CD4-positive, alpha-beta T cell treated with Interleukin-17A for 1 hour (primary cell): ENCODE measurements around the gene NUTM1.

Experiments used
- DNase-seq: peaks from one replicate; pipeline ENCODE4 v3.0.0-alpha.2; 2020

The NUTM1 gene, protein sequence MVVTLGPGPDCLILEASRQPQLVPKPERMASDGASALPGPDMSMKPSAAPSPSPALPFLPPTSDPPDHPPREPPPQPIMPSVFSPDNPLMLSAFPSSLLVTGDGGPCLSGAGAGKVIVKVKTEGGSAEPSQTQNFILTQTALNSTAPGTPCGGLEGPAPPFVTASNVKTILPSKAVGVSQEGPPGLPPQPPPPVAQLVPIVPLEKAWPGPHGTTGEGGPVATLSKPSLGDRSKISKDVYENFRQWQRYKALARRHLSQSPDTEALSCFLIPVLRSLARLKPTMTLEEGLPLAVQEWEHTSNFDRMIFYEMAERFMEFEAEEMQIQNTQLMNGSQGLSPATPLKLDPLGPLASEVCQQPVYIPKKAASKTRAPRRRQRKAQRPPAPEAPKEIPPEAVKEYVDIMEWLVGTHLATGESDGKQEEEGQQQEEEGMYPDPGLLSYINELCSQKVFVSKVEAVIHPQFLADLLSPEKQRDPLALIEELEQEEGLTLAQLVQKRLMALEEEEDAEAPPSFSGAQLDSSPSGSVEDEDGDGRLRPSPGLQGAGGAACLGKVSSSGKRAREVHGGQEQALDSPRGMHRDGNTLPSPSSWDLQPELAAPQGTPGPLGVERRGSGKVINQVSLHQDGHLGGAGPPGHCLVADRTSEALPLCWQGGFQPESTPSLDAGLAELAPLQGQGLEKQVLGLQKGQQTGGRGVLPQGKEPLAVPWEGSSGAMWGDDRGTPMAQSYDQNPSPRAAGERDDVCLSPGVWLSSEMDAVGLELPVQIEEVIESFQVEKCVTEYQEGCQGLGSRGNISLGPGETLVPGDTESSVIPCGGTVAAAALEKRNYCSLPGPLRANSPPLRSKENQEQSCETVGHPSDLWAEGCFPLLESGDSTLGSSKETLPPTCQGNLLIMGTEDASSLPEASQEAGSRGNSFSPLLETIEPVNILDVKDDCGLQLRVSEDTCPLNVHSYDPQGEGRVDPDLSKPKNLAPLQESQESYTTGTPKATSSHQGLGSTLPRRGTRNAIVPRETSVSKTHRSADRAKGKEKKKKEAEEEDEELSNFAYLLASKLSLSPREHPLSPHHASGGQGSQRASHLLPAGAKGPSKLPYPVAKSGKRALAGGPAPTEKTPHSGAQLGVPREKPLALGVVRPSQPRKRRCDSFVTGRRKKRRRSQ

DNA sequence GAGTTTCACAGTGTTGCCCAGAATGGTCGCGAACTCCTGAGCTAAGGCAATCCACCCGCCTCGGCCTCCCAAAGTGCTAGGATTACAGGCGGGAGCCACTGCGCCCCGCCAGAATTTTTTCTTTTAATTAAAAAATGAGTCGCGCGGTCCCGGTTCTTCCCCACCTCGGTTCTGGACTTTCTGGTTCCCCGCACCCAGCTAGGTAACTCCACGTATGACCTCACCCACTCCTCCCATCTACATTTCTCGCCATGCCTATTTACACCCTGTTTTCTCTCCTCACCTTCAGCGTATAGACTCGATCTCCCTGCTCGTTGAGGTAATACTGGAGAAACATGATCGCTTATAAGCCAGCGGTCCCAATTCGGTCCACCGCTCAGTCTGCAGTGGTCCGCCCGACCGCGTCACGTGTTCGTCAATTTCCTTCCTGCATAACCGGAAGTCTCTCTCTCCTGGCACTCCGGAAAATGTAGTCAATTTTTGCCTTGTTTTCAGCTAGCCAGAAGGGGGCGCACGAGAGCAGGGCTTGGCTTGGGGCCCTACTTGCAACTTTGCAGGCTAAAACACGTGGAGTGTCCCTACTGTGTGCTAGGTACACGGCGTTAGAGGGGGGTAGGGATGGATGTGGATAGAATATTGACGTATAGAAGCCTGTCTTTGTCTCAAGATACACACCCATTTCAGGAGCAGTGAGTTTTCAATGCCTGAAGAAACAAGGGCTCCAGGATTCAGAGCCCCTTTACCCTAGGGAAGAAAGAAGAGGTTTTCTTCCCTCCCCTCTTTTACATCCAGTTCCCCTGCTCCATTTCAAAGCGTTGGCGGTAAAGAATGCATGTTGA lies at the start of gene NUTM1, which contains the start of gene NOP10:
NUTM1 (plus strand) TSS at position 579 of the 839 bp plus-strand sequence. CDS start 382 bp downstream, outside the sequence.
NOP10 (minus strand) TSS at position 400 of the 839 bp plus-strand sequence; CDS start at position 337, 63 bp downstream.
- DNase-seq: peak; percentile 95

DNA sequence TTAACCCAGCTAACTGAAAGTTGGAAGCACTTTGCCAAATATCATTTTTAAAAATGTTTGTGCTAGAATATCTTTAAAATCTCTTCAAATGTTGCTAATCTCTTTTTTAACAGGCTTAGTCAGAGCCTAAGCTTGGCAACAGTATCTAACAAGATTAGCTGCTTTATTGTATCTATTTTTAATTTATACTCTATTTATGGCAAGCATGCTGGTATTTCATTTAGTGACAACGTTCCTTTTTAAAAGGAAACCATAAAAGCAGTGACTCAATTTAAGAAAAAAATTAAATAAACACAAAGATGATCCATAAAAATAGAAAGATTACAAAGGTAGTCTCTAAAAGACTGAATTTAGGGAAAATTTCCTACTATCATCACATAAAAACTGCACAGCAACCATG lies 46.1 kb upstream of the NUTM1 start:
- DNase-seq: no peak

DNA sequence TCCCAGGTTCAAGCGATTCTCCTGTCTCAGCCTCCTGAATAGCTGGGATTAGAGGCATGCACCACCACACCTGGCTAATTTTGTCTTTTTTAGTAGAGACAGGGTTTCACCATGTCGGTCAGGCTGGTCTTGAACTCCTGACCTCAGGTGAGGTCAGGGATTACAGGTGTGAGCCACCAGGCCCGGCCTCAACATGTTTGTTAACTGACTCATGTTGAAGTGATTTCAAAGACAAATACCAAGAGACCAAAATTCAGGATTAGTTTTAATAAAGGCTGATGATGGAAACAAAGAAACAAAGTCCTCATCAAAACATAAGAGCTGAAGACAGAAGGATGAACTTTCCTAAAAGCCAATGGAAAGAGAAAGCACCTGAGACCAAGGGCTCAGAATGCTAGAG lies 42.1 kb upstream of the NUTM1 start:
- DNase-seq: no peak

DNA sequence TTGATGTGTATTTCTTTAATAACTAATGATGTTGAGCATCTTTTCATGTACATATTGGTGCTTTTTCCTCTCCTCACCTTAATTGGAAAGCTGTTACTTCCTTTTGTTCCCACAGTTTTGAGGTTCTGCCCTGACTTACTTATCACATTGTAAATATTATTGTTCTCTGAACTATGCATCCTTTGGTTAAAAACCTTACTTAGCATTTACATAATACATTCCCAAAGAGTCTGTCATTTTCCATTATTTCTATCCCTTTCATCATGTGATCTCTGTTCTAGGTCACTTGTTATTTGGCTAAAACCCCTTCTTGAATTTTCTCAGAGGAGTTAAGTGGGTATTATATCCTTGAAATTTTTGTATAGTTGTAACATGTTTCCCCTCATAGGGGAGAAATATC lies 38.5 kb upstream of the NUTM1 start:
- no peak for DNase-seq

DNA sequence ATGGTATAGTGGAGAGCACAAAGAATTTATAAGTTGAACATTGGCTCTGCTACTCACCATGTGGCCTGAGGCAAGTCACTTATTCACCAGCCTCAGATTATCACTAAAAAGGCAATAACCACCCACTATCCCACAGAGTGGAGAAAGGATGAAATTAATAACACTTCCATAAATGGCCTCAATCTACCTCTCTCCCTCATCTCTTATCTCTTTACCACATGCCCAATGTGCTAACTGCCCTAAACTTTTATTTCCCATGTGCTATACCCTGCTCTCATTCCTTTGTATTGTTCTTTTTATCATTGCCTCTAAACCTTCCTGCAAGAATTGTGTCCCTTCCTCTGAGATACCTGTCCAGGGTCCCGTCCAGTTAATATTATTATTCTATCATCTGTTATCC lies 31.6 kb upstream of the NUTM1 start:
- DNase-seq: no peak

DNA sequence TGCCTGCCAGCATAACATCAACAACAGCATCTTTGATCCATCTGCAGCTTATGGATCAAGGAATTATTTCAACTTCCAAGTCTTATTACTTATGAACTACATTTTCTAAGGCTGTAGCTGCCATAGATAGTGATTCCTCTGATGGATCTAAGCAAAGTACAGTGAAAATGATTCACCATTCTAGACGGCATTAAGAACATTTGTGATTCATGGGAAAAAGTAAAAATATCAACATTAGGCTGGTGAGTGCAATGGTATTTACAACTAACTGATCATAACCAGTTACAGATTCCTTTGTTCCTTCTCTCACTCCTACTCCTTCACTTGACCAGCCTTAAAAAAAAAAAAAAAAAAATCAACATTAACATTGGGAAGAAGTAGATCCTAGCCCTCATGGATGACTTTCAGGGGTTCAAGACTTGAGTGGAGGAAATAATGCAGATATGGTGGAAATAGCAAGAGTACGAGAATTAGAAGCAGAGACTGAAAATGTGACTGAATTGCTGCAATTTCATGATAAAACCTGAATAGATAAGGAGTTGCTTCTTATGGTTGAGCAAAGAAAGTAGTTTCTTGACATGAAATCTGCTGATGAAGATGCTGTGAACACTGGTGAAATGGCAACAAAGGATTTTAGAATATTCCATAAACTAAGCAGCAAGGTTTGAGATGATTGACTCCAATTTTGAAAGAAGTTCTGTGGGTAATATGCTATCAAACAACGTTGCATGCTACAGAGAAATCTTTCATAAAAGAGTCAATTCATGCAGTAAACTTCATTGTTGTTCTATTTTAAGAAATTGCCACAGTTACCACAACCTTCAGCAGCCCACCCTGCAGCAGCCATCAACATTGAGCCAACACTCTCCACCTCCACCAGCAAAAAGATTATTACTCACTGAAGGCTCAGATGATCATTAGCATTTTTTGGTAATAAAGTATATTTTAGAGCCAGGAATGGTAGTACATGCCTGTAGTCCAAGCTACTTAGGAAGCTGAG lies 28.3 kb upstream of the NUTM1 start:
- DNase-seq: no peak

DNA sequence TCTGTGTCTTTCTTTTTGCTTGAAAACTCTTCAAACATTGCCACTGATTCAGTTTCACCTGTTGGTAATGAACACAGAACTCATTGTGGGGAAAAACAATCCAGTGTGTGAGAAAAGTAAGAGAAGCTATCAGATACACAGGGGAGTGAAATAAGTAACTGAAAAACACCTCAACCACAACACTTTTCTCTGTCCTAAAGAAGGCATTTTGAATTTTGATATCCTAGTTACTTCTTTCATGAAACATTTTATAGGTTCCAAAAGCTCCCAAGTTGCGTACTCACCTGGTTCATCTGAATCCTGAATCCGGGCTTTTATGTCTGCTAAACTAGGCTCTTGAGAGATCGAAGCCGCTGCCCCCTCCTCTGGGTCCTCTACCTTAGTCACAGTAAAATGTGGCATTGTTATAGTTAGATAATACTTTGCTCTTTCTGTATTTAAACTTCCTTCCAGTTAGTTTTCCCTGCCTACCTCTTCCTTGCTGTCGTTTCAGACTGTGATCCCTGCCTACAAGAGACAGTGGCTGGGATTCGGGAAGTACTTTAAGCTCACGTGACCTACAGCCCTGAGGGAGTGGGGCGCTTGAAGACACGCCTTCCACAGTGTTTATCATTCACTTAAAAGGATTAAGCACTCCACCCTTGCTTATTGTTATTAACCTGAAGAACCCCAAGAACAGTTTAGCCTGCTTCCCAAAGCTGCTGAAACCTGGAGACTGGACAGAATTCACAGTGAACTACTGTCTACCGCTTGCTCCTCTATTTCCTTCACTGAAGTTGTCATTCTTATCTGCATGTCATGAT lies 24.6 kb upstream of the NUTM1 start:
- DNase-seq: peak; percentile 44

DNA sequence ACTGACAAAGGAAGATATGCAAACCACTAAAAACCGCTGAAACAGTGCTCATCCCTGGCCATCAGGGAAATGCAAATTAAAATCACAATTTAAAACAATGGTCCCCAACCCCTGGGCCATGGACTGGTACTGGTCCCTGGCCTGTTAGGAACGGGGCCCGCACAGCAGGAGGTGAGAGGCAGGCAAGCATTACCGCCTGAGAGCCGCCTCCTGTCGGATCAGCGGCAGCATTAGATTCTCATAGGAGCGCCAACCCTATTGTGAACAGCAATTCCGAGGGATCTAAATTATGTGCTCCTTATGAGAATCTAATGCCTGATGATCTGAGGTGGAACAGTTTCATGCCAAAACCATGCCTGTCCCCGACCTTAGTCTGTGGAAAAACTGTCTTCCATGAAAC lies 19.9 kb upstream of the NUTM1 start:
- no peak for DNase-seq

DNA sequence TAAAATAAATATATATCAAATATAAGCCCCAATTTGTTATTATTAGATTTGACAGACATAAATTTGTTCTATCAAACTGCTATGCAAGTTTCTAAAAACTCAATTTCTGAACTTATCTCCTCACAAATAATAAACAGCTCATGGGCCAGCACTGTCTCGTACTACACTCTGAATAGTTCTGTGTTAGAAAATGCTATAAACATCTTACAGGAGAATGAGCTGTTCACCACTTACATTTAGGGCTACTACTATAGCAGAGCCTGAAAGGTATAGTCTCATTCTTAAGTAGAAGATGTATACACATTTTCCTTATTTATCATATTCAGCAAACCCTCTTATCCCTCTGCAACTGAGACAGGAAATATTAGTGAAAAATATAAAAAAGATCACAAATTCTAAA lies 18.2 kb upstream of the NUTM1 start:
- DNase-seq: no peak

DNA sequence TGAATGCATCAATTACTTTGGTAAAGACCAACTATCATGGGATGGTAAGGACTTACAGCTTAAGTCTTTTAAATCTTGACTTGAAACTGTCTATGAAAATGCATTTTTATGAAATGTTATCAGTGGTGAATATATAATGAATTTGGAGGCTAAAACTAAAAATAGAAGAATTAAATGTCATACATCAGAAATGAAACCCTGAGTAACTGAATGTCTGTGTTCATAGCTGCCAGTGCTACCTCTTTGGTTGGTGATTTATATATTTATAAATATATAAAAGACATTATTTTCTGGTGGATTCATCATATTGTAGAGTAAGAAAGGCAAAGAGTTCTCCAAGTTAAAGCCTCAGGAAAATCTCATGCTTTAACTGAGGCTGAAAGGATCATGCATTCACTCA lies 17.7 kb upstream of the NUTM1 start:
- no peak for DNase-seq

DNA sequence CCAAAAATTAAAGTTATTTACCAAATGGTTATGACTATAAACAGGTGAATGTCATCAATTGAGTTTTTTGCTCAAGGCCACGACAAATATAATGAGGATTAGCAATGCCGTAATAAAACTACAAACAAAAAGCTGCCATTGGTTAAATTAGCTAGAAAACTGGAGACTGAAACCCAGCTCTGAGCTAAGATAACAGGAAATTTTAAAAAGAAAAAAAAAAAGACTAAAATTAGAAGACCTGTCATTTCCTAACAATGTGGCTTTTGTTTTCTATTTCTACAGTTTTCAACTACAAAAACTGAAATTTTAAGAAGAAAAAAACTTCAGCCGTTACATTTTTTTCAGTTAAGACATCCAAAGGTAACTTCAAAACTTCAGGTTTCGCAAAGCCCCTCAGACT lies 15.2 kb upstream of the NUTM1 start:
- peak; percentile 21 for DNase-seq

DNA sequence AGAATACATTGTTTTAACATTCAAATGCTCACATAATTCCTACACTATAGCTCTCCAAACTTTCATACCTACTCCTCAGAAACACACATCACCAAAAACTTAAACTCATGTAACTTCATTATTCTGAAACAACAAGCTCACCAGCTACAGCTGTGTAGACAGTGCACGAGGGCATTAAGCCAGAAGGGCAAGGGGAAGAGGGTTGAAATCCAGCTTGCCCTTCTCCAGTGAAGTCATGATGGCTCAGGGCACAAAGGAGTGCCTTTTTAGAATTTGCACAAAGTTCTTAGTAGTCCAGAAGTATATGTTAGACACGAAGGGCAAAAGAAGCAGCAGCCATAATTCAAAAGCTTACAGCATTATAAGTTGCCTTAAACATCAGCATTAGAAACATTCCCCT lies 14.1 kb upstream of the NUTM1 start:
- DNase-seq: no peak

DNA sequence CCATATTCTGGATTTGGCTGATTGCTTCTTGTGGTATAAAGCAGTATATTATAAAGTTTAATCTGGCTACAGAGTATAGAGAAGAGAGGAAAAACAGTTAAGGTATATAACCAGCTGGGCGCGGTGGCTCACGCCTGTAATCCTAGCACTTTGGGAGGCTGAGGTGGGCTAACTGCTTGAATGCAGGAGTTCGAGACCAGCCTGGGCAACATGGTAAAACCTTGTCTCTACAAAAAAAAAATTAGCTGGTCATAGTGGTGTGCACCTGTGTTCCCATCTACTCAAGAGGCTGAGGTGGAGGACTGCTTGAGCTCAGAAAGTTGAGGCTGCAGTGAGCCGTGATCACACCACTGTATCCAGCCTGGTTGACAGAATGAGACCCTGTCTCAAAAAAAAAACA lies 12.8 kb upstream of the NUTM1 start:
- no peak for DNase-seq

DNA sequence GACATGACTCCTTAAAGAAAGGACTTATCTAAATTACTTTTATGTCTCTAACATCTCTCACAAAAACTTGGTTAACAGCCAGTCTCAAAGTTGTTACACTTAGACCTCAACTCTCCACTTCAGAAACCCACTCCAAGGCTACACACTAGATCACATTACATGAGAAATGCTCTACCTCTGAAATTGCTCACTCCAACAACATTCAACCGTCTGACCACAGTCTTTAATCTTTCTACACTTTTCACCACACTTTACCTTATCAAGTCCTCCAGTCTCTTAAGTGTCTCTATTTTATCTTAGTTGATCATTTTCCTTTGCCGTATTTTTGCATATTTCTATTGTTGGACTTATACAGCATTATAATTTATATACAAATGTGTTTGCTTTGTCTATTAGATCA lies 11.3 kb upstream of the NUTM1 start:
- peak; percentile 64 for DNase-seq

DNA sequence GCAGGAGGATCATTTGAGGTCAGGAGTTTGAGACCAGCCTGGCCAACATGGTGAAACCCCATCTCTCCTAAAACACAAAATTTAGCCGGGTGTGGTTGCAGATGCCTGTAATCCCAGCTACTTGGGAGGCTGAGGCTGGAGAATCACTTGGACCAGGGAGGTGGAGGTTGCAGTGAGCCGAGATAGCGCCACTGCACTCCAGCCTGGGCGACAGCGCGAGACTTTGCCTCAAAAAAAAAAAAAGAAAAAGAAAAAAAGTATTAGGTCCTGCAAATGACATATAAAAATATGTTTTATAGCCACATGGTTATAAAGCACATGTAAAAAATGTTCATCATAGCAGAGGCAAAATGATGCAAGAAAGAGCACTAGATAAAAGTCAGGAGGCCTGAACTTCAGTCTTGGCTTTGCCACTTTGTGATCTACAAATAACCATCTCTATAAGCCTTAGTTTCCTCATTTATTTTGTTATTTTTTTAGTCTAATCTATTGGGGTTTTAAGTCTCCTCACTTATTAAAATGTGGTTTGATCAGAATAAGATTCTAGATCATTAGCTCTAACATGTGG lies 10.5 kb upstream of the NUTM1 start:
- no peak for DNase-seq

DNA sequence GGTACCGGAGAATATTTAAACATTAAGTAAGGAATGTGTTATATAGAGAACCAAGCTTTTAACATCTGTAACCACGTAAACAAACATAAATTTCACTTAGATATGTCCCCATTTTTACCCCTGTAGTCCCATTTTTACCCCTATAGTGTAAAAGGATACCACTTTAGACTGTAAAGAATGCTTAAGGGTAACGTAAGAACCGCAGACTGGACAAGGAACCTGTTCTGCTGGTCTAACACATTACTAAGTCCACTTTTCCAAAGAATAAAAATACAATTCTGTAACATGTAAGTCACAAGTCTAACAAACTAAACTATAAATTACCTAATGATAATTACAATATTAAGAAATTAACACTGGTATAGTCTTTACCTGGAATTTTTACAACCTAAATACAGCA lies 8.4 kb upstream of the NUTM1 start:
- no peak for DNase-seq

DNA sequence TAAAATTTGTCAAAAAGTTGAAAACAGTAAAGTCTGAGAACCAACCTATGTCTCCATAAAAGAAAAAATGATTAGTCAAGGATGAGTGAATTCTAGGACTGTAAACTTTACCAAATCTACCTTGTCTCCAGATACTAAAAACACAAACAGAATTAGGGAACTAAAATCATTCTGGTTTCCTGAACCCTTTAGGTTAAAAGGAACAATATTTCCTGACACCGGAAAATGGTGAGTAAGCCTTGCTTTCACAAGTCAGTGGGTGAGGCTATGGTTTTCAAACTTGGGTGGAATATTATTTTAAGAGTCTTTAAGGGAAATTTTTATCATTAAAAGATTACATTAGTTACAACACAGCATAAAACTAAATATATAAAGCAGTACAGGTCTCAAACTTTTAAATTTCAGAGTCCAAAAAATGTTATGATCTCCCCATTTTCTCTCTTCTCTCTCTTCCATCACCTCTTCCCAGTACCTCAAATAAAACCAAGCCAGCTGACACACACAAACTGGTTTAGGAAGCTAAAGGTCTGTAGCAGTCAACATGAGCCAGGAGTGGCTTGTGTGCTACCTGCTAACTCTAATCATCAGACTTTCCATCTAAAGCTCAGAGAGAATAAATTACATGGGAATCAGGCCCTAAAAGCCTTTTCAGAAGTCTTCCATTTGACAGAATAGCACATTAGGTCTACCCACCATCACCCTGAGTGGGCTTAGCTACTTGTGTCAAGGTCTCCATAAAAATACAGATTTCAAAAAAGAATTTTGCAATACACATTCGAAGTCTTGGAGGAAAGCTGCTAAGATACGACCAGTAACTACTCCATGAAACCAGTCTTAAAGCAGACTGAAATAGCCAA lies 7.7 kb upstream of the NUTM1 start:
- peak; percentile 52 for DNase-seq

DNA sequence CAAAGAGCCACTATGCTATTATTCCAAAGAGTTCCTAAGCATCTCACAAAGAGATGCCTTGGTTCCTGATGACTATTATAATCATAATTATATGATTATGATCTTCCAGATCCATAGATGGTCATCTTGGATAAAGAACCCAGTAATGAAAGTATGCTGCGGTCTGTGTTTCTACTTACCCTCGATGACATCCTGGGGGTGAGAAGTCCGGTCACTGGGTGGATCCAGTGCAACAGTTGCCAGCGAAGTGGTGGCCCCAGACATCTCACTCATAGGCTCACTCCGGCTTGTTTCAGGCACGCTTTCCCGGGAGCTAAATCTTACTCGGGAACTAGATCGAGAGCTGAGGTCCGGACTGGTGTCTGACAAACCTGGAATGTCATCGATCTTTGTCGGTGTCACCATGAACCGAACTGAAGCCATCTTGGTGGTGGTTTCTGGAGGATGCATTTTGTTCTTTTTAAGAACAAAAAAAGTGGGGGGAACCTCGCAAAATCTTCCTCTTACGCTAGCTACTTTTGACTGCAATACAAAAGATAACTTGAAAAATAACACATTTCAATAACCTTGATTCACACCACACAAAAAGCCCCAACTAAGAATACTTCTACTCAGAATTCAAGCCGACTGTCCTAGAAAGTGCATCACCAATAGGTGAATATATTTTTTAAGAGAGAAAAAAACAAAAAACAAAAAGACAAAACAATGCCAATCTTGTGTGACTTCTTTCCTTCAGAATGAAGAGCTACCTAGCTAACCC lies 6.7 kb upstream of the NUTM1 start:
- peak; percentile 23 for DNase-seq
